AG08396 (cell line): ENCODE measurements around the gene CNTNAP5.

Source experiments
- DNase-seq: peaks from one replicate; pipeline ENCODE4 v3.0.0; 2012; ENCODE audit warnings: low spot score, mixed read lengths

CNTNAP5 gene

GRCh38 chr2:124437811-124438210, 412.7 kb downstream of the CNTNAP5 start:
- DNase-seq, result no peak

DNA sequence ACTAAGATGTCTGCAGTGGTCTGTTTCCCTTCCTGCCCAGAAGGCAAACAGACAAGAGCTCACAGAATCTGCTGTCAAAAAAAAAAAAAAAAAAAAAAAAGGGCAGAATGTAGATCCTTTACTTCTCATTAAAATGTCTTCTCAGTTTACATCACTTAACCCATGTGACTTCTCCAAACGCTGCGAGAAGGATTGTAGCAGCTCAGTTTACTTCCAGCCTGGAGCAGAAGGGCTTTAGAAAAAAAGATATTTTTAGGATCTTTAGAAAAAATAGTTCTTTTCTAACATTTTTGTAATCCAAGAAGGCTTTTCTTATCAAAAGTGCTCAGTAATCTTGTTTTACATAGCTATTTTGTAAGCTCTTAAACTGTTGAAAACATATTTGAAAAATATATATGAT, 425.4 kb downstream of the CNTNAP5 start:
- no peak for DNase-seq

DNA sequence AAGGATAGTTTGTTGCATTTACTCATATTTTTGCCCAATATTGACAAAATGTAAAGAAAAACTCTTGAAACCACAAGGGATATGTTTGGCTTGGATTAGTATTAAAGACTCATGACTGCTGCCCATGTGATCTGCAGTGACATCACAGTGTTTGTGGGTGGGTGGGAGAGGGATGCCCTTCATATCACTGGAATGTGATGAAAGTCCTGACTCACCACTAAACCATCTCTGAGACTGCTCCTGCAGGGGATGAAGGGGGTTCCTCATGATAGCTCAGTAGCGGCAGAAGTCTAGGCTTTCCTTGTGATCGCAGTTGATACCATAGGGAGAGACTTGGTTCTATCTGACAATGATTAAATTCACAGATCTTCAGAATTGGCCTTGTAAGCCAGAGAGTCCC, 451.2 kb downstream of the CNTNAP5 start:
- DNase-seq, result no peak

DNA sequence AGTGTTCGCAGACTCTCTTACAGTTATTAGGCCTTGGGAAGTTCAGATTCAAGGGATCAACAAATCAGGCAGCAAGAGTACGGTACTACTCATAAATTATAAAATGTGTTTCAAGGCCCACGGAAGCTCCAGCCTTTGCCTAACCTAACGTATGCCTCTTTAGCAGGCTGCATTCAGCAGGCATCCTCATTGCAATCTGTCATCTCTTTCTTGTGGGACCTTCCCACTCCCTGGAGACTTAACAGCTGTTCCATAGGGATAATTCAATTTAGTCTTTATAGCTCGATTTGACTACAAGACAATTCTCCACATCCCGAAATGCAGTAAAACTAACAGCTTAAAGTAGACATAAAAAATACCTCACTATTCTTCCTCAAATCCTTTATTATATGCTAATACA, 453.7 kb downstream of the CNTNAP5 start:
- DNase-seq, result no peak

DNA sequence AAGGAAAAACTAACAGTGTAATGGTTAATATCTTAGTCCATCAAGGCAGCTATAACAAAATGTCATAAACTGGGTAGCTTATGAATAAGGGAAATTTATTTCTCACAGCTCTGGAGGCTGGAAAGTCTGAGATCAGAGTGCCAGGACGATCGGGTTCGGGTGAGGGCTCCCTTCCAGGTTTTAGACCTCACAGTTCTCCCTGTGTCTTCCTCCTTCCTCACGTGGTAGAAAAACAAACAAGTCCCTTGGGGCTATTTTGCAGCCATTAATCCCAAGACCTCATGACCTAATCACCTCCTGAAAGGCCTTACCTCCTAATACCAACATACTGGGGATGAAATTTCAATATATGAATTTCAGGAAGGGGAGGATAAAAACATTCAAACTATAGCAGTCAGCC, 455.9 kb downstream of the CNTNAP5 start:
- DNase-seq, result no peak

- no peak for DNase-seq
These were observed 457.0 kb downstream of the CNTNAP5 start for GRCh38 chr2:124482044-124482443.

DNA sequence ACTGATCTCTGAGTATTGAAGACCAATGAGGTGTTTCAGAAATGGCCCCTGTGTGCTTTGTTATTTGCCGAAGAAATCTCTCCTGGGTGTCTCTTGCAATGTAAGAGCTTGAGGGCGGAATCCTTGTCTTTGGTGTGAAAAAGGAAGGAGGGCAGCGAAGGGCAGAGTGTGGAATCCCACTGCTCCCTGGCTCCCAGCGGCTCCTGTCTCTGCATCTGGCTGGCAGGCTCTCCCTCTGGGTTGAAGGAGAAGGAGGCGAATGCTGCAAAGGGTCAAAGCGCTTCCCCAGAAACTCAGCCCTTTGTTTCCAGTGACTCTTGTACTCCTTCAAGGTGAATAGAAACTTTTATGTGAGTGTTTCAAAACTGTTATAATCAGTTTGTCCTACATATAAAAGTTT, 457.5 kb downstream of the CNTNAP5 start:
- no peak for DNase-seq

DNA sequence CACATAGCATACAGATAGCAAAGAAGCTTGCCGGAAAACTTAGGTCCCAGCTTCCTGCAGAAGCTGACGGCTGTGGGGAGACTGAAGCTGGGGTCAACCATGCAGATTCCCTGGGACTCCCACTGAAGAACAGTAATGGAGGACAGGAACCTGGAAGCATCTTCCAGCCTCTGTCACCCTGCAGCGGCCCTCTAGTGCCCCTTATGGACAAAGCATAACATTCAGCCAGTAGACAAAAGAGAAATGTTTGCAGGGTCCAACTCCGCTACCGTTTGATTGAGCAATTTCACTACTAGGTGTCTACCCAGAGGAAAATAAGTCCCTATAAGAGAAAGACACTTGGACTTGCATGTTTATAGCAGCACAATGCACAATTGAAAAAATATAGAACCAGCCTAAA, 460.6 kb downstream of the CNTNAP5 start:
- no peak for DNase-seq

GRCh38 chr2:124489686-124490085, 464.6 kb downstream of the CNTNAP5 start:
- no peak for DNase-seq

DNA sequence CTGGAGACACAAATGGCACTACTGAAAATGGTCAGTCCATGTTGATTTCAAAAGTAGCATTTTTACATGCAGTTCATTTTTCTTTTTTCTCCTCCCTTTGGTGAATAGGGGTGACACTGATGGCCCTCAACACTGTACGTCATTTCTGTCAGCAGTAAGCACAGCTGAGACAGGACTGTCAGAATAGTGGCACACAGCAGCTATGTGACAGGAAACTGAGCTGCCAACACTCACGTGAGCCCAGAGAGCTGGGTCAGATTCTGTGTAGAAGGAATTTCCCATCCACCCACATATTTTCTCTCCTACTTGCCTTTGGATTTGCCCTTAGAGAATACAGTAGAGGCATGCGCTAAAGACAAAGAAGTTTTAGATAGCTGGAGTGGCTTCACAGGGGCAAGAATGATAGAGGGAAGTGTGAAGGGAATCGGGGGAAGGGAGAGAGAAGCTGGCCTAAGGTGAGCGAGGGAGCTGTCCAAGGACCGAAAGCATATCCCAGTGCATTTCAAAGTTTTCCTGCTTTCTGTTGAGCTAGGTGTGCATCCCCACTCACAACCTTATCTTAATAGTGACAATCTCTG, 476.6 kb downstream of the CNTNAP5 start:
- DNase-seq, result no peak

DNA sequence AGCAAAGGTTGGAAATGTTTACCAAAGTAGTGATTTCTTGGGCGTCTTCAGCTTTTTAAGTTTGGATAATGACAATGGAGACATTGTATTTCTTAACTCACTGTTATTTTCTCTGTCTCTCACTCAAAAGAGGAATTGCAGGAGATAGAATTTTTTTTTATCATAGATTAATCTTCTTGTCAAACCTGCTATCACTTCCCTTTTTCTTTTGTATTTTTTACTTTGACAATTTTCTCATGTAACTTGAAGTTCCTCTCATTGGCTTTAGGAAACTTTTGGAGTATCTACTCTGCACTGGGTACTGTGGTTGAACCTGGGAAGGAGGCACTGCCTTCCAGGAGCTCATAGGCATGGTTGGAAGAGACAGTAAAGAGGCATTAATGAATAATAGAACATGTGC, 489.1 kb downstream of the CNTNAP5 start:
- DNase-seq, result no peak

DNA sequence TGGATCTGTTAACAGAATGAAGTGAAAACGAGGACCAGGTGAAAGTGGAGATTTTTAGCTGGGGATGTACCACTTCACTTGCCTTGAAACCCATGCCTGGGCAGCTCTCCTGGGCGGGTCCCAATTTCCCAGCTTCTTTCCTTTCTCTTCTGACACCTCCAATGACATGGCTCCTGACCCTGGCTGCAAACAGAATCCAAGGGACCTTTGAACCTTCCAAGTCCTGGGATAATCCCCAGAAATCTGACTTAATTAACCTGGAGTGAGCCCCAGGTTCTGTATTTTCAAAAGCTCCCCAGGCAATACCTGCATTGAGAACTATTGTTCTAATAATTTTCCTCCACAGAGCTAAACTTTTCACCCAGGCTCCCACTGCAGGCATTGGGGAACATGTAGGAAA, 495.9 kb downstream of the CNTNAP5 start:
- DNase-seq, result no peak

DNA sequence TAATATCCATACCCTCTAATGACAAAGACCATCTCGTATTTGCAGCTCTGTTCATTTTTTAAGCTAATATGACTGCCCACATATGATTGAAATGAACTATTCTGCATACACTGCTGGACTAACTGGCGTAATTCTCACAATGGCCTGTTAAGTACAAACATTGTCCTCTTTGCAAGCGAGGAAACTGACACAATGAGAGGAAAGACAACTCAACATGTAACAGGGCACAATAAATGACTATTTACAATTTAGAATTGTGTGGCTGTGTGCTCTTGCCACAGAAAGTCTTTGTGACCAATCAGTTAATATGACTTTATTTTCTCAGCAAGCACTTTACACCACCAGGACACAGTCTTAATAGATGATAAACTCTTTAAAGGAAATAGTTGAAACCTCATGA, 498.0 kb downstream of the CNTNAP5 start:
- no peak for DNase-seq

GRCh38 chr2:124524155-124524915, 499.2 kb downstream of the CNTNAP5 start:
- no peak for DNase-seq

- DNase-seq, result no peak
These were observed 501.1 kb downstream of the CNTNAP5 start for GRCh38 chr2:124526221-124526620.

GRCh38 chr2:124530203-124530602, 505.1 kb downstream of the CNTNAP5 start:
- no peak for DNase-seq

DNA sequence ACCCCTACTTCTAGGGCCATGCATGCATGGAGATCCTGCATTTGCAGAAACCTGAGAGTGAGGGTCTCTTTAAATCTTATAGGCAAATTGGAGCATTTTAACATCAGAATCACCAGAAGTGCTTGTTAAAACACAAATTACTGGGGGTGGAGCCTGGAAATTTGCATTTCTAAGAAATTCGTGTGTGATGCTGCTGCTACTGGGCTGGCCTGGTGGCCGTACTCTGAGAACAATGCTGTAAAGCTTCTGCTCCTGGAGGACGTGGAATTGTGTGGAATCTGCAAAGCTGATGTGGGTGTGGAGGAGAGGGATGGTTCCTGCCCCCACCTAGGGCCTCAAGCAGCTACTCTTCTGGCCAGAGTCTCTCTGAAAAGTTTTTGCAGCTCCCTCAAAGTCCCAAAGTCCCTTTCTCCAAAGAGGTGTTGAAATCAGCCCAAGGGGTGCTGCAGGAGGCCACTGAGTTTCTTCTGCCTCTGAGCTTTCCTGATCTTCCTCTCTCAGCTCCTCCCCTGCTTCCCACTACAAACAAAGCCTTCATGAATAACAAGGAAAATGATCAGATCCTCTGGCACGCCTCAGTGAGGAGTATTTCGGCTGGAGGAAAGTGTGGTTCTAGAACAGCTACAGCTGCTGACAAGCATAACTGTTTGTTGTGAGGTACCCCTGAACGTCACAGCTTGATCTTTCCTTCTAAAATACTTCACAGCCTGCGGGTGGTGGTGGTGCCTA, 508.3 kb downstream of the CNTNAP5 start:
- DNase-seq, result no peak

DNA sequence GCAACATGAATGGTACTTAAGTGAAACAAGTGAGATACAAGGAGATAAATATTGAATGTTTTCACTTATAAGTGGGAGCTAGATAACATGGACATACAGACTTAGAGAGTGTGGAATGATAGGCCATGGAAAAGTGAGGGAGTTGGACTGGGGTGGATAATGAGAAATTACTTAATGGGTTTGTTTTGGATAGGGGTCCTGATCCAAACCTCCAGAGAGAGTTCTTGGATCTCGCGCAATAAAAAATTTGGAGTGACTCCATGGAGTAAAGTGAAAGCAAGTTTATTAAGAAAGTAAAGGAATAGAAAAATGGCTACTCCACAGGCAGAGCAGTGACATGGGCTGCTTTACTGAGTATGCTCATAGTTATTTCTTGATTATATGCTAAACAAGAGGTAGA, 508.9 kb downstream of the CNTNAP5 start:
- DNase-seq, result no peak

- DNase-seq, result no peak
These were observed 510.7 kb downstream of the CNTNAP5 start for GRCh38 chr2:124535816-124536215.

- DNase-seq, result no peak
These were observed 511.5 kb downstream of the CNTNAP5 start for GRCh38 chr2:124536591-124536990.

GRCh38 chr2:124538549-124538948, 513.5 kb downstream of the CNTNAP5 start:
- DNase-seq, result no peak

- no peak for DNase-seq
These were observed 515.7 kb downstream of the CNTNAP5 start for GRCh38 chr2:124540805-124541204.

GRCh38 chr2:124542932-124543640, 518.0 kb downstream of the CNTNAP5 start:
- no peak for DNase-seq
